Activated CD4-positive, CD25-positive, alpha-beta regulatory T cell treated with anti-CD3 and anti-CD28 coated beads, Interleukin-2, amount 50 U/mL, for 72 hours (primary cell): Measurements from ENCODE around the gene FARP2.
"Not testable (repeated sequence)": the region's sequence is repeated elsewhere in the genome, so short reads cannot be mapped to it uniquely, and the experiment has no call there.

ENCODE experiments used
- DNase-seq: peaks from one replicate; pipeline ENCODE4 v3.0.0; 2021

Gene FARP2

GRCh38 chr2:241368643-241369042 lies 12.6 kb downstream of the FARP2 start:
- DNase-seq, result no peak

- no peak for DNase-seq
These were observed 16.4 kb downstream of the FARP2 start for GRCh38 chr2:241372361-241372992.

GRCh38 chr2:241373446-241373845 lies 17.4 kb downstream of the FARP2 start:
- no peak for DNase-seq

GRCh38 chr2:241373906-241374305 lies 17.8 kb downstream of the FARP2 start:
- not testable (repeated sequence) for DNase-seq

DNA sequence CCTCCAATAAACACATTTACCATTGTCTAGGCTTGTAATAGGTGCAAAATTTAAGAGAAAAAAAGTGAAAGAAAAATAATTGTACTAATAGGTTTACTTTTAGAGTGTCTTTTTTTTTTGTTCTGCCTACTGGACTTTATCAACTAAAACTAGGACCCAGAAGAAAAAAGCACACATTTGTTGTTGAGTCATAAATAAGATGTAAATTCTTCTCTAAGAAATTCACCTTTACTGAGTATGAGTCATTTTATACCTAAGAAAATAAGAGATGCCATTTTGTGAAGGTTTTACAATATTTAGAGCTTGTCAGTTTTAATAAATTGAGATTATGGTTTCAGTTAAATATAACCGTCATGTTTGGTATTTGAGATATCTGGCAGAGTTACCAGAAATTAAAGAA lies 19.2 kb downstream of the FARP2 start:
- no peak for DNase-seq

DNA sequence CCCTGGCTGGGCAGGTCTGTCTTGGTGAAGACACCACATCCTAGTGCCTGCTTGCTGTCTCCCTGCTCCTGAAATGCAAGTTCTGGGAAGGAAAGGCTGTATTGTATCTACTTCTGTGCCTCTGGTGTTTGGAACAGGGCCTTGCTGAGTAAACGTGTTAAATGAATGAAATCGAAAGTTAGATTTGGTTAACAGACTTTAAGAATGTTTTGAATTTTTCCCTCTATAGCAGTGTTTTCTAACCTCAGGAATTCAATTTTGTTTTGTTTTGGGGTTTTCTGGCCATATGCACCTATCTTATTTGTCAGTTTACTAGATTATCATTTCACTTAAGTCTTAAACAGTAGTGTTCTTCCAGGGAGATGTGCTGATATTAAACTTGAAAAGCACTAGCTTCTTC lies 20.7 kb downstream of the FARP2 start:
- DNase-seq, result no peak

DNA sequence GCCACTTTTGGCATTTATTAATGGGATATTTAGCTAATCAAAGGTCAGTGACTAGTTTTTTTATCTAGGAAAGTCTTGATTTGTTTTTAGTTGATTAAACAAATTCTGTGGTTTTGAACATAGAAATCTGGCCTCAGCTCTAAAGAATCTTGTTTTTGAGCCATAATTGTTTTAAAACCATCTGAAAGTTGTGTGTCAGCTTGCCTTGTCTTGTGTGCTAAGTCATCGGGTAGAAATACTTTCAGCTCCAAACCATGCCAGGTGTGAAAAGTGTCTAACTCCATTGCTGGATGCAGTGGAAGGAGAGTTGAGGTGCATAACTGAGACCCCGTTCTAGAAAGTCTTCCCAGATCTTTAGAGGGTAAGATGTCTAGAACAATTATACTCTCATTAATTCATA lies 22.7 kb downstream of the FARP2 start:
- no peak for DNase-seq

DNA sequence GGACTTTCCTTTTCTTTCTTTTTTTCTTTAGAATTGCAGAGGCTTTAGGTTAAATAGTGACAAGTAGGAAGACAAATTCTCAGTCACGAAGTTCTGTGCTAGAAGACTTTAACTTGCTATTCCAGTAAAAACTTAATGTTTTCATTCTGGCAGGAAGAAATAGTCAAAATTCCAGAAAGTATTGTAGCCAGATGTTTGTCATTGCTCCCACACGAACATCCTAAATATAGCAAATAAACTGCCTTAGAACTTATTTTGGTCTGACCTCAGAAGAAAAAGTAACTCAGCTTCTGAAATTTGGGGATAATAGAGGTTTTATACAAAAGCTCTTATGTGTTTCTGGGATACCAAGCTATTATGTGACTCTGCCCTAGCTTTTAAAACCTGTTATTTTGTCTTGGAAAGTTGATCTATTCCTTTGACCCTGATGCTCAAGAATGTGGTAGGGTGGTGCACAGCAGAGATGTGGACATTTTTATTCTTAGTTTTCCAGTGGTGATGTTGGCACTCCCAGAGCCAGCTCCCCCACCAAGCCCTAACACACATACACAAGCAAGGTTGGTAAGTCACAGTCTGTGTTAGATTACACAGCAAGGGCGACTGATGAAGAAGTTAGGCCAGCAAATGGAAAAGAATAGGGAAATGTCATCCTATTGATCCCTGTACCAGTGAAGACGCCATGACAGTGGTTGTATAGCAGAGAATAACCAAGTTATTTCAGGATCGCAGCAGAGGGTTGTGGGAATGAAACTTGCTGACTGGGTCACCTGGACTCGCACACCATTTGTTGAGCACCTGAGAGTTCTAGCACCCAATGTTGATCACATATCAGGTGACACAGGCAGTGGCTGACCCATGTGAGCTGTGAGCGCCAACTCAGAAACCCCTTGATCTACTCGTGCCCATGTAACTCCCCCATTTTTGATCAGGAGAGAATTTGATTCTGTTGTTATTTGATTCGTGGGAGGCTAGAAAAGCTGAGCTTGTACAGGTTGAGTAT lies 23.7 kb downstream of the FARP2 start:
- DNase-seq, result no peak

DNA sequence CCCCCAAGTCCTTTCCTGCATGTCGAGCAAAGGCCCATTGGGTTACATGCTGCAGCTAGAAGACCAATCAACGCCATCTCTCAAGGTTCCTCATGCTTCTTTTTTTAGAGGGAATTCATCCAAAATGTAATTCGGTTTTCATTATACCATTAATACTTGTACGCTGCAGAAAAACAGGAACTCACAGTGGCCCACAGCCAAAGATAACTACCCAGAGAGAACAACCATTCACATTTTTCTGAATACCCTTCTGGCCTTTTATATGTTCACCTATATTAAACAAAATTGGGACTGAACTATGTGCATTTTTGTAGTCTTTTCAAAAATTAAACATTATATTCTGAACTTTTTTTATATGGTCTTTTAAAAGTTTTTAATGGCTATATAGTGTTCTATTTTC lies 25.8 kb downstream of the FARP2 start:
- DNase-seq, result no peak

GRCh38 chr2:241385450-241385849 lies 29.4 kb downstream of the FARP2 start:
- DNase-seq, result not testable (repeated sequence)

- no peak for DNase-seq
These were observed 30.4 kb downstream of the FARP2 start for GRCh38 chr2:241386519-241386918.

DNA sequence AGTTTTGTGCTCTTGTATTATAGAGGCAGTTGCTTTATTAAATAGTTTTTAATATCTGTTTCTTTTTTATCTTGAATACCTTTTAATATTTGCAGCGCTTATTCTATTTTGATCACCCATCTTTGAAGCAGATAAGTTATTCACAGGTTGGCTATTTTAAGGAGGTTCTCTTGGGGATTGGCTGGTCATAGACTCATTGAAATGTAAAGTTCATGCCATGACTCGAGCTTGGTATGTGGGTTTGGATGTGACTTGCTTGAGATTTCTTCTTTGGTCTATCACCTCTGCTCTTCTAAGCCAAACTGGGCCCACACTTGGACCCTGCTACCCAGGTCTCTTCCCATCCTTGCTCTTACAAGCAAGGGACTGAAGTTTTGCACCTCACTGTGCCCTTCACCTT lies 33.6 kb downstream of the FARP2 start:
- no peak for DNase-seq

GRCh38 chr2:241390301-241391206 lies 34.5 kb downstream of the FARP2 start:
- no peak for DNase-seq

DNA sequence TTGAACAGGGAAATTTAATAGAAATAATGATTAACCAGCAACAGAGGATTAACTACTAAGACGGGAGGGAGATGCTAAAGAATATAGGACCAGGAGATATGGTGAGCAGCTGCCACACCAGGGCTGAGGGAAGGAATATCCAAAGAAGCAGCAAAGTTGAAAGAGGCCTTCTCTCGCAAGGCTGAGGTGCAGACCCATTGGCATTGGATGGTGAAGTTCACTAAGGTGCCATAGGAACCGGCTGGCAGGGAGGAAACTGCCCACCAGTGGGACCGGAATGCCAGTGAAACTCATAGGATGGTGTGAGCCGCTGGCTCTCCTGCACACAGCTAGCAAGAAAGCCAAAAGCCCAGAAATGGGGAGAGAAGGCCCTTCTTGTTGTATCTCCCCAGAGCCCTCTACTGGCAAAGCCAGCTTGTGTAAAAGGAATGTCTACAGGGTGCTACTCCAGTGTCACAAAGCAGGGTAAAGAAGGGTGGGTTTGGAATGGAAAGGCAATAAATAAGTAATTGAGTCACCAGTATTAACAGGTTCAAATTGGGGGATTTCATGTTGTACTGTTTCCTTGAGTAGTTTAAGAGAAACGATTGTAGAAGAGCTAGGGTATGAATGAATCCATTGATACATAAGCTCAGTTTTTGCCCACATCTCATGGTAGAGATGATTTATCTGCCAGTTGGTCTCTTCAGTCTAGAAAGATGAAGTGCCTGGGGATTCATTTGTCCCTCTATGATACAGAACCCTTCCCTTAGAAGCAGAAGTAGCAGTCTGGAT lies 36.0 kb downstream of the FARP2 start:
- DNase-seq, result no peak

DNA sequence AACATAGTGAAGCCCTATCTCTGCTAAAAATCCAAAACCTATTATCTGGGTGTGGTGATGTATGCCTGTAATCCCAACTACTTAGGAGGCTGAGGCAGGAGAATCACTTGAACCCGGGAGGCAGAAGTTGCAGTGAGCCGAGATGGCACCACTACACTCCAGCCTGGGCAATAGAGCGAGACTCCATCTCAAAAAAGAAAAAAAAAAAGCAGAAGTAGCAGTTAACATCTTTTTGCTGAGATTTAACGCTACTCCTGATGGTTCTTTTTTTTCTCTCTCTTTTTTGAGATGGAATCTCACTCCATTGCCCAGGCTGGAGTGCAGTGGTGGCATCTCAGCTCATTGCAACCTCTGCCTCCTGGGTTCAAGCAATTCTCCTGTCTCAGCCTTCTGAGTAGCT lies 36.7 kb downstream of the FARP2 start:
- DNase-seq, result not testable (repeated sequence)

DNA sequence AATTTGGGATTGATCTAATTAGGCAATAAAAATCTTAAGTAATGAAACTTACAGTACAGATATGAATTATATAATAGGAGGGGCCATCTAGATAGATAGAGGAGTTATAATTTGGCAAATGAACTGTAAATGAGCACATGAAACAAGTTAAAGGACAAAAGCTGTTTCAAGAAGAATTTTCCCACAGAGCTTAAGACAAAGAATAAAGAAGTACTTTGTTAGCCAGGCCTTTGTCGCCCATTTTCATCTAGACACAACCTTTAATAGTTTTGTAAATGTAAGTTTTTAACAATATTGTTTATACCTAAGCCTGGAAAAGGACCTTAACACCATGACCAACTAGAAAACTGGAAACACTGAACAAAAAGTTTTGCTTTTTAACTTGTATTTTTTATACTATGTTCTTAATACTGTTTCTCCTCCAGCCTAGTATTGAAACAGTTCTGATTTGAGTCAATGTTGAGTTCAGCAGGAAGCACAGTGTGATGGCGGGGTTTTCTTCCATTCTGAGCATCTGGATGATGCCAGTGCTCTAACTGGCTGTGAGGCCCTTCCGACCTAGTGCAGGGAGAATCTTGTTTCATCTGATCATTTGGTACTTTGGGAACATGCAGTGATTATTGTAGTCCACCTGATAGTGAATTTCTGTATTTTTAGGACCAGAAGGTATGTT lies 37.6 kb downstream of the FARP2 start:
- DNase-seq, result no peak

DNA sequence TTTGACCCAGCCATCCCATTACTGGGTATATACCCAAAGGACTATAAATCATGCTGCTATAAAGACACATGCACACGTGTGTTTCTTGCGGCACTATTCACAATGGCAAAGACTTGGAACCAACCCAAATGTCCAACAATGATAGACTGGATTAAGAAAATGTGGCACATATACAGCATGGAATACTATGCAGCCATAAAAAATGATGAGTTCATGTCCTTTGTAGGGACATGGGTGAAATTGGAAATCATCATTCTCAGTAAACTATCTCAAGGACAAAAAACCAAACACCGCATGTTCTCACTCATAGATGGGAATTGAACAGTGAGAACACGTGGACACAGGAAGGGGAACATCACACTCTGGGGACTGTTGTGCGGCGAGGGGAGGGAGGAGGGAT lies 40.7 kb downstream of the FARP2 start:
- DNase-seq, result not testable (repeated sequence)

DNA sequence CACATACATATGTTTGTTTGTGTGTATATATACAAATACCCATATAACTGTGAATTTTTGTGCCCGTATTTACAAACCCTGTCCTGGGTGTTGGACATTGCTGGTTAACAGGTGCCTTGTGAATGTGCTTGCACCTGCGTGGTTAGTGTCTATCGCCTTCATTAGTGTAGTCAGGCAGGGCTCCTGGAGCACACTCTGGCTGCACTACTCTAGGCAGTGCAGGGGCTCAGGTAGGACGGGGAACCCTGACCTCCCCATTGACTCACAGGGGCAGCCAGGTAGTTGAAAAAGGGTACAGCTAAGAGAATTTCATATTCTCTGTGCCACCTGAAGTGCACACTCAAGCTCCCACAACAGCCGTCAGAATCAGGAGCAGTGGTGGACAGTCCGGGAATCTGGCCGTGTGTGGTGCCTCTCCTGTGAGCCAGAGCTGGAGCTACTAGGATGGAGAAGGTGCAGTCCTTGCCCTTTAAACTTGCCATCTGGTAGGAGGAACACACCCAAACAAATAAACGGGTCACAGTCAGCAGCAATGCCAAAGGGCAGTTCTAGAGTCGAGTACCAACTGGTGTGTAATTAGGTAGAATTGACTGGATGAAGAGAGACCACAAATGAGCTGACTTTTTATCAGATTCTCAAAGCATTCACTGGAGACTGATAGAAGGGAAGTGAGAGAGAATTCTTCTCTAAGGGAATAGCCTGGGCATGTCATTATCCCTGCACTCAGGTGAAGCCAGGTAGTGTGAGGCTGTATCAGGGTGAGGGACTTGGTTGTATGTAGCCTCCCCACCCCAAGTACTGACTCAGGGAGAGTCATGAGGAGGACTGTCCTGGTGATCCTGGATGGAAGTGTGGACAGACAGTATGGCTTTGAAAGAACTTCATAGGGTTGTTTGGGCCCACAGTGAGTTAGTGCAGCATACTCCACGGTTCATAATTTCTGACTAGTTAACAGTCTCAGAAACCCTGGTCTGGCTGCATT lies 44.1 kb downstream of the FARP2 start:
- no peak for DNase-seq

DNA sequence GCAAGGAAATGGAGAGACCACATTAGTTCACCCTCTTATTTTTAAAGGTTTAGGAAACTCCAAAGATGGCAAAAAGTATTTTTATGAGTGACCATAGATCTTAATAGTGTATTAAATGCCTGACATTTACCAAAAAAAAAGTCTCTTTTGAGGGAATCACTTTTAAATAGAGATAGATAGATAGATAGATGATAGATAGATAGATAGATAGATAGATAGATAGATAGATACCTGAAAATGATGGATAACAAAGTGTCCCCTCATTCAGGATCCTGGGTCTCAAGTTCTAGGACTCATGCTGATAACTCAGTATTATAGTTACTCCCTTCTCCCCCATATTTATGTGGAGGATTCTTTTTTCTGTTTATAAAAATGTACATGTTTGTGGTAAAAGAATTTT lies 52.8 kb downstream of the FARP2 start:
- no peak for DNase-seq

DNA sequence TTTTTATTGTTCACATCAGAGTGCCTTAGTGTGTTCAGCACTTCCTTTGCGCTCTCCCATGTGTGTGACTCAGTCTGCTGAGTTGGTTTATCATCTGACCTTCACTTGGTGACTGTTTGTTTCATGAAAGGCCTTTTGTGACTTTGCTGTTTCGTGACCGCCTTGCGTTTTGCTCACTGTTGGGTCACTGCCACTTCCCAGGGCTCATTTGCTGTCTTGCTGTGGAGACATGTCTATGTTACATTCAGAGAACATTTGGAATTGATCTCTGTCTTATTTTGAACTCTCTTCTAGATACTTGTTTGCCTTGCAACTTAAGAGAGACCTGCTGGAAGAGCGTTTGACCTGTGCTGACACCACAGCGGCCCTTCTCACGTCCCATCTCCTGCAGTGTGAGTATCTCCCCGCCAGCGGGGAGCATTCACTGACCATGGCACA lies 54.7 kb downstream of the FARP2 start:
- DNase-seq, result no peak
